K562 (cell line): Measurements from ENCODE around the gene ZFAND5. TPM values are rescaled to one million over a fixed set of nuclear protein-coding genes. Genes with fewer than 3 reads are reported as not detected.

Experiments used
- ATAC-seq: fragments of 200-7000 bp; cut with Tn5 transposase; 3 replicates; pipeline ENCODE4 v1.9.1; 2020; ENCODE audit warnings: moderate library complexity
- BruUV-seq: library from RNA; stranded (reverse); fragments of 400-500 nt; replicated peaks from 2 replicates; lab custom pipeline; 2021; lab: Mats Ljungman, UMichigan
- CTCF ChIA-PET: fragments of 300-600 bp; formaldehyde crosslinking; extraction: SDS; loops from one replicate; lab custom pipeline; 2021; ENCODE audit warnings: low intra/inter-chr PET ratio; lab: Yijun Ruan, JAX
- POLR2A ChIA-PET: fragments of 300-600, 350-650 bp; sonication (Branson Sonifier 250); formaldehyde crosslinking; extraction: SDS; loops from one replicate; lab custom pipeline; 2021; ENCODE audit warnings: antibody characterized with exemption, inconsistent platforms; lab: Yijun Ruan, JAX
- DNase-seq, 4 experiments: peaks; one replicate each; pipeline versions ENCODE4 v3.0.0 to v3.0.0-alpha.2; 2011 to 2018; ENCODE audit warnings: low spot score in 3 of 4, mixed read lengths in 3 of 4; ENCODE audit errors: extremely low read depth in 1 of 4
- FAIRE-seq: peaks from 2 replicates; lab custom pipeline; 2011; peaks lifted over from hg19 to GRCh38; lab: Jason Lieb, UNC
- H2AFZ ChIP-seq: 2 replicates; pipeline ENCODE4 v1.6.0; 2011; ENCODE audit warnings: low read depth, low read length, control low read depth, inconsistent platforms
- H3K27ac ChIP-seq: fragments of 200-600 bp; 3 replicates; pipeline ENCODE4 v1.8.0; 2011; ENCODE audit warnings: low read depth, mild to moderate bottlenecking, control low read depth, inconsistent platforms, low read length, moderate library complexity, mixed read lengths; ENCODE audit errors: extremely low read depth
- H3K27me3 ChIP-seq, 2 experiments: fragments of 300-600 bp in 1 of 2; 2 replicates in 1 of 2; 3 replicates in 1 of 2; pipeline versions ENCODE4 v1.6.0 to v1.8.0; 2011; ENCODE audit warnings: inconsistent platforms in 2 of 2, low read length in 2 of 2, mild to moderate bottlenecking in 1 of 2, mixed read lengths in 1 of 2, moderate library complexity in 1 of 2; ENCODE audit not compliant: control insufficient read depth in 2 of 2, insufficient read depth in 2 of 2
- H3K36me3 ChIP-seq: fragments of 300-600 bp; 3 replicates; pipeline ENCODE4 v1.8.0; 2011; ENCODE audit warnings: mild to moderate bottlenecking, low read length, inconsistent platforms; ENCODE audit not compliant: control insufficient read depth, insufficient read depth
- H3K4me1 ChIP-seq, 2 experiments: fragments of 200-600 bp in 1 of 2; replicated peaks in 1 of 2; 2 replicates in 1 of 2; 3 replicates in 1 of 2; pipeline versions ENCODE4 v1.5.1 to v1.8.0; 2011; ENCODE audit warnings: inconsistent platforms in 2 of 2, low read length in 2 of 2, mild to moderate bottlenecking in 1 of 2, mixed read lengths in 1 of 2, moderate library complexity in 1 of 2; ENCODE audit not compliant: control insufficient read depth in 2 of 2, insufficient read depth in 2 of 2
- H3K4me2 ChIP-seq: 2 replicates; pipeline ENCODE4 v1.6.1; 2011; ENCODE audit warnings: low read length, control low read depth, inconsistent platforms, mixed read lengths; ENCODE audit not compliant: insufficient read depth
- H3K4me3 ChIP-seq: fragments of 200-600 bp; sonication (generic), shearing (Covaris generic); 2 replicates; pipeline ENCODE4 v1.5.1; 2016; ENCODE audit warnings: control low read depth, inconsistent platforms
- H3K79me2 ChIP-seq: fragments of 200-600 bp; 3 replicates; pipeline ENCODE4 v1.8.0; 2011; ENCODE audit warnings: low read length, inconsistent platforms; ENCODE audit not compliant: control insufficient read depth, insufficient read depth
- H3K9ac ChIP-seq, 2 experiments: 2 replicates each; pipeline versions ENCODE4 v1.6.0 to v1.6.1; 2011; ENCODE audit warnings: low read depth in 2 of 2, low read length in 2 of 2, control low read depth in 1 of 2, inconsistent platforms in 1 of 2, mild to moderate bottlenecking in 1 of 2, mixed read lengths in 1 of 2; ENCODE audit not compliant: insufficient read depth in 1 of 2
- H3K9me1 ChIP-seq: one replicate; pipeline ENCODE4 v1.6.0; 2011; ENCODE audit warnings: inconsistent platforms, mild to moderate bottlenecking, low read length, moderate library complexity; ENCODE audit not compliant: control insufficient read depth, insufficient read depth
- H3K9me3 ChIP-seq: replicated peaks from 2 replicates; pipeline ENCODE4 v1.5.1; 2011; ENCODE audit warnings: low read depth, low read length, inconsistent platforms; ENCODE audit not compliant: control insufficient read depth, insufficient read depth
- H4K20me1 ChIP-seq: replicated peaks from 2 replicates; pipeline ENCODE4 v1.6.1; 2011; ENCODE audit warnings: low read length, inconsistent platforms, mixed read lengths; ENCODE audit not compliant: control insufficient read depth, insufficient read depth
- CBX8 ChIP-seq: fragments of 200-600 bp; sonication (generic); IDR thresholded peaks from 2 replicates; pipeline ENCODE4 v1.6.1; 2012; ENCODE audit warnings: borderline replicate concordance, mixed run types, low read depth, mild to moderate bottlenecking, moderate library complexity, mixed read lengths, low read length, control low read depth, inconsistent platforms; ENCODE audit not compliant: poor library complexity, severe bottlenecking; ENCODE audit errors: extremely low read depth
- CC2D1A ChIP-seq: fragments of 450-650 bp; IDR thresholded peaks from 2 replicates; pipeline ENCODE4 v1.6.1; 2017; ENCODE audit warnings: mild to moderate bottlenecking
- E2F3 ChIP-seq: fragments of 250-450 bp; sonication (Bioruptor Pico); IDR thresholded peaks from 2 replicates; pipeline ENCODE4 v1.4.0; 2020; ENCODE audit warnings: mild to moderate bottlenecking
- FOXA1 ChIP-seq: fragments of 450-650 bp; IDR thresholded peaks from 2 replicates; pipeline ENCODE4 v1.6.1; 2016; ENCODE audit warnings: mild to moderate bottlenecking, borderline replicate concordance
- RFX7 ChIP-seq: fragments of 250-450 bp; sonication (Bioruptor Pico); IDR thresholded peaks from 2 replicates; pipeline ENCODE4 v1.5.1; 2021; ENCODE audit warnings: mild to moderate bottlenecking
- SRSF3 ChIP-seq: fragments of 200-400 bp; formaldehyde crosslinking; IDR thresholded peaks from 2 replicates; pipeline ENCODE4 v1.6.1; 2016; ENCODE audit warnings: mild to moderate bottlenecking, low read length, moderate library complexity; ENCODE audit not compliant: insufficient read depth
- ZNF561 ChIP-seq: fragments of 450-650 bp; formaldehyde crosslinking; conservative IDR thresholded peaks from 2 replicates; pipeline ENCODE4 v1.4.0; 2020; ENCODE audit warnings: mild to moderate bottlenecking, moderate library complexity
- WGBS: fragments of 100-300 bp; shearing (Covaris generic); methylation state at CpG from one replicate; pipeline ENCODE4 v1.1.6; 2016; ENCODE audit warnings: low coverage, mixed read lengths; ENCODE audit not compliant: insufficient coverage; ENCODE audit errors: missing lambda C conversion rate; 5-methylcytosine and 5-hydroxymethylcytosine counted together
- in situ Hi-C: fragments of 300-500 bp; cut with MboI; formaldehyde crosslinking; loops from 4 replicates; pipeline ENCODE4 v1.15.0; 2018; ENCODE audit warnings: inconsistent platforms, mixed read lengths
- intact Hi-C: fragments of 100-400 bp; cut with micrococcal nuclease; formaldehyde crosslinking; loops from 2 replicates; pipeline ENCODE4 v1.14.2; 2022
- polyA plus RNA-seq, 8 experiments: library from polyadenylated mRNA; depleted of rRNA in 4 of 8; stranded (reverse) in 5 of 8; unstranded in 3 of 8; fragments of >200 nt; fragmentation: Nextera tagmentation in 2 of 8; fragmentation: Illumina TruSeq in 1 of 8; extraction: Ambion mirVana in 2 of 8; extraction: Trizol in 1 of 8; gene quantifications; 2 replicates each; pipeline versions ENCODE4 v1.2.1 to v1.2.3, GENCODE V29; 2011 to 2014; ENCODE audit warnings: inconsistent platforms in 1 of 8, missing spikeins in 1 of 8
- total RNA-seq, 7 experiments: library from RNA; depleted of rRNA in 6 of 7; stranded (reverse); fragments of >200 nt in 6 of 7; fragmentation: Illumina TruSeq in 2 of 7; extraction: Trizol in 2 of 7; gene quantifications; 2 replicates each; pipeline versions ENCODE4 v1.2.1 to v1.2.3, GENCODE V29; 2011 to 2021; ENCODE audit warnings: low replicate concordance in 1 of 7
- TF ChIP-seq, protein P1 (sequence below): fragments of 250-450 bp; sonication (Bioruptor Pico); IDR thresholded peaks from 2 replicates; pipeline ENCODE4 v1.4.0; 2020; ENCODE audit warnings: borderline replicate concordance
- TF ChIP-seq, protein P2 (sequence below): IDR thresholded peaks from 2 replicates; pipeline ENCODE4 v1.6.1; 2012; ENCODE audit warnings: low read depth, low read length, improper control_type of control experiment, borderline replicate concordance

The ZFAND5 gene
- total and polyA plus RNA-seq, 9 of the 15 experiments (the other 6 are each of a cell fraction or from before 2014, with no cell fraction given), result 12.7 to 64.2 (median 34.5) TPM

DNA sequence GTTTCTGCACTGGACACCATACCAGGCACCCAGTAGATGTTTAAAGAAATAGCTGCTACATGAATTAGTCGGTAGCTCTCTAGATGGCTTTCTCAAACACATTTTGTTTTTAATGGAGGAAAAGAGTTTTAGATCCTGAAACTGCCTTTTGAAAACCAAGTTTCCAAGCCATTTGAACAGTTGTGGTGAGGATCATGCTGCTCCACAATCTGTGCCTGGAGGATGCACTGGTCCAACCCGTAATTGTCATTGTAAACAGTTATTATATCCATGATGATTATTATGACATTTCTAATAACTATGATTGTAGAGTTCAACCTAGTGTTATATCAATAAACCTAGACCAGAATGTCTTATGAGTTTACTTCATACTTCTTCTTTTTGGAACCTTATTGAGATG, 35.9 kb upstream of the ZFAND5 start:
- Histone ChIP-seq H3K4me1 (no peaks in the 10 kb centered on the region), H3K79me2 (no peaks in the 10 kb centered on the region), H4K20me1 (no peaks in the 10 kb centered on the region), H3K4me3 (no peak overlapping the region), H3K27ac (no peak overlapping the region), H3K4me2 (no peak overlapping the region), H3K9me3 (no peaks in the 10 kb centered on the region), H3K27me3 (no peaks in the 10 kb centered on the region; a peak in 2 of 5 replicates), H3K9ac (no peak overlapping the region), H2AFZ (no peak overlapping the region), H3K36me3 (no peaks in the 10 kb centered on the region), H3K9me1 (no peaks in the 10 kb centered on the region)
- POLR2A ChIA-PET, result interaction anchor here (0.7 kb wide), 1 partner anchor 177 kb away, joined by 3 read pairs; no protein-coding TSS in a partner anchor
- no peak for ATAC-seq
- CTCF ChIA-PET, result no interaction called here
- intact Hi-C loops, result no loop called here
- WGBS, result 0% methylated on average over 2 of the region's 2 CpGs
- in situ Hi-C loops, result no loop called here
- TF ChIP-seq, protein P1, sequence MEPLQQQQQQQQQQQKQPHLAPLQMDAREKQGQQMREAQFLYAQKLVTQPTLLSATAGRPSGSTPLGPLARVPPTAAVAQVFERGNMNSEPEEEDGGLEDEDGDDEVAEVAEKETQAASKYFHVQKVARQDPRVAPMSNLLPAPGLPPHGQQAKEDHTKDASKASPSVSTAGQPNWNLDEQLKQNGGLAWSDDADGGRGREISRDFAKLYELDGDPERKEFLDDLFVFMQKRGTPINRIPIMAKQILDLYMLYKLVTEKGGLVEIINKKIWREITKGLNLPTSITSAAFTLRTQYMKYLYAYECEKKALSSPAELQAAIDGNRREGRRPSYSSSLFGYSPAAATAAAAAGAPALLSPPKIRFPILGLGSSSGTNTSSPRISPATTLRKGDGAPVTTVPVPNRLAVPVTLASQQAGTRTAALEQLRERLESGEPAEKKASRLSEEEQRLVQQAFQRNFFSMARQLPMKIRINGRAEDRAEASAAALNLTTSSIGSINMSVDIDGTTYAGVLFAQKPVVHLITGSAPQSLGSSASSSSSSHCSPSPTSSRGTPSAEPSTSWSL (CRISPR knock-in tag), result no peak
- TF ChIP-seq CC2D1A (no peak), CBX8 (no peak), SRSF3 (no peak), E2F3 (CRISPR knock-in tag) (no peak), RFX7 (CRISPR knock-in tag) (no peak), FOXA1 (no peak), ZNF561 (CRISPR knock-in tag) (no peak)
- TF ChIP-seq, protein P2, sequence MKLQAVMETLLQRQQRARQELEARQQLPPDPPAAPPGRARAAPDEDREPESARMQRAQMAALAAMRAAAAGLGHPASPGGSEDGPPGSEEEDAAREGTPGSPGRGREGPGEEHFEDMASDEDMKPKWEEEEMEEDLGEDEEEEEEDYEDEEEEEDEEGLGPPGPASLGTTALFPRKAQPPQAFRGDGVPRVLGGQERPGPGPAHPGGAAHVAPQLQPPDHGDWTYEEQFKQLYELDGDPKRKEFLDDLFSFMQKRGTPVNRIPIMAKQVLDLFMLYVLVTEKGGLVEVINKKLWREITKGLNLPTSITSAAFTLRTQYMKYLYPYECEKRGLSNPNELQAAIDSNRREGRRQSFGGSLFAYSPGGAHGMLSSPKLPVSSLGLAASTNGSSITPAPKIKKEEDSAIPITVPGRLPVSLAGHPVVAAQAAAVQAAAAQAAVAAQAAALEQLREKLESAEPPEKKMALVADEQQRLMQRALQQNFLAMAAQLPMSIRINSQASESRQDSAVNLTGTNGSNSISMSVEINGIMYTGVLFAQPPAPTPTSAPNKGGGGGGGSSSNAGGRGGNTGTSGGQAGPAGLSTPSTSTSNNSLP, result no peak
- BruUV-seq, result no TSS peak
- DNase-seq, result no peak
- FAIRE-seq, result no peak
